ENCODE measurements around the gene ETNK2. TPM values are rescaled to one million over a fixed set of nuclear protein-coding genes. Genes with fewer than 3 reads are reported as not detected.
A peak's percentile ranks its signal among the peaks of the same experiment; 100 is the strongest.

ETNK2 gene
- total and polyA plus RNA-seq, 2 of the 13 experiments (the other 11 are each of a cell fraction or from before 2014, with no cell fraction given) = 15.5 to 42.8 TPM

DNA sequence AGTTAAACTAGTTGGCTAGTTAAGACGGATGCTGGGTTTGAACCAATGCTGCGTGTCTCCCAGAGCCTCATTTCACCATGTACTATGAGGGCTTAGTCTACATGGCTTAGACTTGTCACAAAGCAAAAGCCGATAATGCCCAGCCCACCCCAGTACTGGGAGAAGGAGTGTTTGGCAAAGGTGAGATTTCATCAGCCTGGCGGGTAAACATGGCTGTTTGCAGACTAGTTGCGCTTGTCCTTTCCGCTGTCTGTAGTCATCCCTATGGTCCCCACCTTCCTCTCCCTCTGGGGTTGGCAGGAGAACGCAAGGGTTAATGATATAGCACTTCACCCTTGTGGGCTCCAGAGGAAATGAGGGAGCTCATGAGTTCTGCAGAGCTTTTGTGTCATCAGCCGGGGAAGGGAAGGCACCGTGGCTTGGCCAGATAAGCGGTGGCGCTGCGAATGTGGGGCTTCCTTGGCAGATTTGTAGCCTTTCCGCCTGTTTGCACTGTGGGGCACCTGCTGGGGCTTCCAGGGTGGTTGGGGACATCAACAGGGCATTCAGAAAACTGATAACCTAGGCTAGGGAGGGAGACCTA is 49.7 kb downstream of the ETNK2 start (continued):
- TF ChIP-seq, protein P1, sequence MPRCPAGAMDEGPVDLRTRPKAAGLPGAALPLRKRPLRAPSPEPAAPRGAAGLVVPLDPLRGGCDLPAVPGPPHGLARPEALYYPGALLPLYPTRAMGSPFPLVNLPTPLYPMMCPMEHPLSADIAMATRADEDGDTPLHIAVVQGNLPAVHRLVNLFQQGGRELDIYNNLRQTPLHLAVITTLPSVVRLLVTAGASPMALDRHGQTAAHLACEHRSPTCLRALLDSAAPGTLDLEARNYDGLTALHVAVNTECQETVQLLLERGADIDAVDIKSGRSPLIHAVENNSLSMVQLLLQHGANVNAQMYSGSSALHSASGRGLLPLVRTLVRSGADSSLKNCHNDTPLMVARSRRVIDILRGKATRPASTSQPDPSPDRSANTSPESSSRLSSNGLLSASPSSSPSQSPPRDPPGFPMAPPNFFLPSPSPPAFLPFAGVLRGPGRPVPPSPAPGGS (CRISPR knock-in tag; IDR thresholded peaks at IDR 0.05) = no peak
- 0 out of 2 replicates have a peak, but pooled peaks have one; percentile 23 for TF ChIP-seq TOPORS (CRISPR knock-in tag; IDR thresholded peaks at IDR 0.05)
- TF ChIP-seq, protein P2, sequence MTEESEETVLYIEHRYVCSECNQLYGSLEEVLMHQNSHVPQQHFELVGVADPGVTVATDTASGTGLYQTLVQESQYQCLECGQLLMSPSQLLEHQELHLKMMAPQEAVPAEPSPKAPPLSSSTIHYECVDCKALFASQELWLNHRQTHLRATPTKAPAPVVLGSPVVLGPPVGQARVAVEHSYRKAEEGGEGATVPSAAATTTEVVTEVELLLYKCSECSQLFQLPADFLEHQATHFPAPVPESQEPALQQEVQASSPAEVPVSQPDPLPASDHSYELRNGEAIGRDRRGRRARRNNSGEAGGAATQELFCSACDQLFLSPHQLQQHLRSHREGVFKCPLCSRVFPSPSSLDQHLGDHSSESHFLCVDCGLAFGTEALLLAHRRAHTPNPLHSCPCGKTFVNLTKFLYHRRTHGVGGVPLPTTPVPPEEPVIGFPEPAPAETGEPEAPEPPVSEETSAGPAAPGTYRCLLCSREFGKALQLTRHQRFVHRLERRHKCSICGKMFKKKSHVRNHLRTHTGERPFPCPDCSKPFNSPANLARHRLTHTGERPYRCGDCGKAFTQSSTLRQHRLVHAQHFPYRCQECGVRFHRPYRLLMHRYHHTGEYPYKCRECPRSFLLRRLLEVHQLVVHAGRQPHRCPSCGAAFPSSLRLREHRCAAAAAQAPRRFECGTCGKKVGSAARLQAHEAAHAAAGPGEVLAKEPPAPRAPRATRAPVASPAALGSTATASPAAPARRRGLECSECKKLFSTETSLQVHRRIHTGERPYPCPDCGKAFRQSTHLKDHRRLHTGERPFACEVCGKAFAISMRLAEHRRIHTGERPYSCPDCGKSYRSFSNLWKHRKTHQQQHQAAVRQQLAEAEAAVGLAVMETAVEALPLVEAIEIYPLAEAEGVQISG (CRISPR knock-in tag; IDR thresholded peaks at IDR 0.05) = peak; percentile 78
- TF ChIP-seq, protein P3, sequence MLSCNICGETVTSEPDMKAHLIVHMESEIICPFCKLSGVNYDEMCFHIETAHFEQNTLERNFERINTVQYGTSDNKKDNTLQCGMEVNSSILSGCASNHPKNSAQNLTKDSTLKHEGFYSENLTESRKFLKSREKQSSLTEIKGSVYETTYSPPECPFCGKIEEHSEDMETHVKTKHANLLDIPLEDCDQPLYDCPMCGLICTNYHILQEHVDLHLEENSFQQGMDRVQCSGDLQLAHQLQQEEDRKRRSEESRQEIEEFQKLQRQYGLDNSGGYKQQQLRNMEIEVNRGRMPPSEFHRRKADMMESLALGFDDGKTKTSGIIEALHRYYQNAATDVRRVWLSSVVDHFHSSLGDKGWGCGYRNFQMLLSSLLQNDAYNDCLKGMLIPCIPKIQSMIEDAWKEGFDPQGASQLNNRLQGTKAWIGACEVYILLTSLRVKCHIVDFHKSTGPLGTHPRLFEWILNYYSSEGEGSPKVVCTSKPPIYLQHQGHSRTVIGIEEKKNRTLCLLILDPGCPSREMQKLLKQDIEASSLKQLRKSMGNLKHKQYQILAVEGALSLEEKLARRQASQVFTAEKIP (CRISPR knock-in tag; IDR thresholded peaks at IDR 0.05; ENCODE audit: borderline replicate concordance) = no peak
- TF ChIP-seq, protein P4, sequence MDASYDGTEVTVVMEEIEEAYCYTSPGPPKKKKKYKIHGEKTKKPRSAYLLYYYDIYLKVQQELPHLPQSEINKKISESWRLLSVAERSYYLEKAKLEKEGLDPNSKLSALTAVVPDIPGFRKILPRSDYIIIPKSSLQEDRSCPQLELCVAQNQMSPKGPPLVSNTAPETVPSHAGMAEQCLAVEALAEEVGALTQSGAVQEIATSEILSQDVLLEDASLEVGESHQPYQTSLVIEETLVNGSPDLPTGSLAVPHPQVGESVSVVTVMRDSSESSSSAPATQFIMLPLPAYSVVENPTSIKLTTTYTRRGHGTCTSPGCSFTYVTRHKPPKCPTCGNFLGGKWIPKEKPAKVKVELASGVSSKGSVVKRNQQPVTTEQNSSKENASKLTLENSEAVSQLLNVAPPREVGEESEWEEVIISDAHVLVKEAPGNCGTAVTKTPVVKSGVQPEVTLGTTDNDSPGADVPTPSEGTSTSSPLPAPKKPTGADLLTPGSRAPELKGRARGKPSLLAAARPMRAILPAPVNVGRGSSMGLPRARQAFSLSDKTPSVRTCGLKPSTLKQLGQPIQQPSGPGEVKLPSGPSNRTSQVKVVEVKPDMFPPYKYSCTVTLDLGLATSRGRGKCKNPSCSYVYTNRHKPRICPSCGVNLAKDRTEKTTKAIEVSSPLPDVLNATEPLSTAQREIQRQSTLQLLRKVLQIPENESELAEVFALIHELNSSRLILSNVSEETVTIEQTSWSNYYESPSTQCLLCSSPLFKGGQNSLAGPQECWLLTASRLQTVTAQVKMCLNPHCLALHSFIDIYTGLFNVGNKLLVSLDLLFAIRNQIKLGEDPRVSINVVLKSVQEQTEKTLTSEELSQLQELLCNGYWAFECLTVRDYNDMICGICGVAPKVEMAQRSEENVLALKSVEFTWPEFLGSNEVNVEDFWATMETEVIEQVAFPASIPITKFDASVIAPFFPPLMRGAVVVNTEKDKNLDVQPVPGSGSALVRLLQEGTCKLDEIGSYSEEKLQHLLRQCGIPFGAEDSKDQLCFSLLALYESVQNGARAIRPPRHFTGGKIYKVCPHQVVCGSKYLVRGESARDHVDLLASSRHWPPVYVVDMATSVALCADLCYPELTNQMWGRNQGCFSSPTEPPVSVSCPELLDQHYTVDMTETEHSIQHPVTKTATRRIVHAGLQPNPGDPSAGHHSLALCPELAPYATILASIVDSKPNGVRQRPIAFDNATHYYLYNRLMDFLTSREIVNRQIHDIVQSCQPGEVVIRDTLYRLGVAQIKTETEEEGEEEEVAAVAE (CRISPR knock-in tag; IDR thresholded peaks at IDR 0.05; ENCODE audit: borderline replicate concordance) = 0 out of 2 replicates have a peak, but pooled peaks have one; percentile 47
- TF ChIP-seq PTBP1 (IDR thresholded peaks at IDR 0.05; ENCODE audit: low read depth, low read length, poor library complexity, severe bottlenecking) = no peak
- TF ChIP-seq CHD4 (IDR thresholded peaks at IDR 0.05; ENCODE audit: borderline replicate concordance, low read length) = no peak; the same call in 1 of the 2 replicates
- peak; percentile 43; the same call in 1 of the 2 replicates for TF ChIP-seq SP5 (CRISPR knock-in tag; IDR thresholded peaks at IDR 0.05; ENCODE audit: borderline replicate concordance, low read depth)
- peak; percentile 83 for TF ChIP-seq HDAC2 (CRISPR knock-in tag; IDR thresholded peaks at IDR 0.05)
- peak; percentile 78; the same call in 1 of the 2 replicates for TF ChIP-seq ETV5 (CRISPR knock-in tag; IDR thresholded peaks at IDR 0.05; ENCODE audit: borderline replicate concordance)
- TF ChIP-seq ZEB1 (IDR thresholded peaks at IDR 0.05; ENCODE audit: insufficient replicate concordance, low read depth) = peak; percentile 82
- TF ChIP-seq, protein P5, sequence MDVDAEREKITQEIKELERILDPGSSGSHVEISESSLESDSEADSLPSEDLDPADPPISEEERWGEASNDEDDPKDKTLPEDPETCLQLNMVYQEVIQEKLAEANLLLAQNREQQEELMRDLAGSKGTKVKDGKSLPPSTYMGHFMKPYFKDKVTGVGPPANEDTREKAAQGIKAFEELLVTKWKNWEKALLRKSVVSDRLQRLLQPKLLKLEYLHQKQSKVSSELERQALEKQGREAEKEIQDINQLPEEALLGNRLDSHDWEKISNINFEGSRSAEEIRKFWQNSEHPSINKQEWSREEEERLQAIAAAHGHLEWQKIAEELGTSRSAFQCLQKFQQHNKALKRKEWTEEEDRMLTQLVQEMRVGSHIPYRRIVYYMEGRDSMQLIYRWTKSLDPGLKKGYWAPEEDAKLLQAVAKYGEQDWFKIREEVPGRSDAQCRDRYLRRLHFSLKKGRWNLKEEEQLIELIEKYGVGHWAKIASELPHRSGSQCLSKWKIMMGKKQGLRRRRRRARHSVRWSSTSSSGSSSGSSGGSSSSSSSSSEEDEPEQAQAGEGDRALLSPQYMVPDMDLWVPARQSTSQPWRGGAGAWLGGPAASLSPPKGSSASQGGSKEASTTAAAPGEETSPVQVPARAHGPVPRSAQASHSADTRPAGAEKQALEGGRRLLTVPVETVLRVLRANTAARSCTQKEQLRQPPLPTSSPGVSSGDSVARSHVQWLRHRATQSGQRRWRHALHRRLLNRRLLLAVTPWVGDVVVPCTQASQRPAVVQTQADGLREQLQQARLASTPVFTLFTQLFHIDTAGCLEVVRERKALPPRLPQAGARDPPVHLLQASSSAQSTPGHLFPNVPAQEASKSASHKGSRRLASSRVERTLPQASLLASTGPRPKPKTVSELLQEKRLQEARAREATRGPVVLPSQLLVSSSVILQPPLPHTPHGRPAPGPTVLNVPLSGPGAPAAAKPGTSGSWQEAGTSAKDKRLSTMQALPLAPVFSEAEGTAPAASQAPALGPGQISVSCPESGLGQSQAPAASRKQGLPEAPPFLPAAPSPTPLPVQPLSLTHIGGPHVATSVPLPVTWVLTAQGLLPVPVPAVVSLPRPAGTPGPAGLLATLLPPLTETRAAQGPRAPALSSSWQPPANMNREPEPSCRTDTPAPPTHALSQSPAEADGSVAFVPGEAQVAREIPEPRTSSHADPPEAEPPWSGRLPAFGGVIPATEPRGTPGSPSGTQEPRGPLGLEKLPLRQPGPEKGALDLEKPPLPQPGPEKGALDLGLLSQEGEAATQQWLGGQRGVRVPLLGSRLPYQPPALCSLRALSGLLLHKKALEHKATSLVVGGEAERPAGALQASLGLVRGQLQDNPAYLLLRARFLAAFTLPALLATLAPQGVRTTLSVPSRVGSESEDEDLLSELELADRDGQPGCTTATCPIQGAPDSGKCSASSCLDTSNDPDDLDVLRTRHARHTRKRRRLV (CRISPR knock-in tag; IDR thresholded peaks at IDR 0.05) = no peak
- no peak for TF ChIP-seq ARNTL (CRISPR knock-in tag; IDR thresholded peaks at IDR 0.05)
